Measurements from ENCODE around the gene PEX13. TPM values are rescaled to one million over a fixed set of nuclear protein-coding genes. Genes with fewer than 3 reads are reported as not detected.

Gene PEX13
- total RNA-seq, 2 experiments from 2014 or later = 18.9 to 27.6 TPM

- no peak overlapping the region for H2AFZ ChIP-seq (ENCODE audit: low read length)
- no peaks in the 10 kb centered on the region for H3K9me2 ChIP-seq (ENCODE audit: insufficient read depth, low read length)
- no peak overlapping the region for H3K4me3 ChIP-seq (ENCODE audit: low read depth, low read length, poor library complexity, severe bottlenecking)
- H4K20me1 ChIP-seq (ENCODE audit: insufficient read depth, low read length) = no peaks in the 10 kb centered on the region
- POLR2A ChIA-PET = interaction anchor here (0.6 kb wide), 1 partner anchor 12 kb away, joined by 3 read pairs; no protein-coding TSS in a partner anchor
- CTCF ChIA-PET (ENCODE audit: unreplicated experiment) = no interaction called here
- H3K79me2 ChIP-seq (ENCODE audit: insufficient read depth, low read depth, low read length) = no peaks in the 10 kb centered on the region
- no peak overlapping the region for H3K27ac ChIP-seq (ENCODE audit: low read depth, low read length, poor library complexity, severe bottlenecking)
- H3K4me1 ChIP-seq (ENCODE audit: insufficient read depth, low read length, poor library complexity, severe bottlenecking) = no peaks in the 10 kb centered on the region
- H3K9me3 ChIP-seq (ENCODE audit: low read length) = no peaks in the 10 kb centered on the region
- no TSS peak for BruUV-seq (replicated peaks)
- intact Hi-C loops (cut with micrococcal nuclease; ENCODE audit: unreplicated experiment) = no loop called here
- peaks cover 38% of the 10 kb centered on the region for H3K36me3 ChIP-seq (ENCODE audit: insufficient read depth, low read length)
- TF ChIP-seq EZH2phosphoT487 (IDR thresholded peaks at IDR 0.05; ENCODE audit: borderline replicate concordance, low read depth, low read length) = no peak
- no peak for TF ChIP-seq CTCF (conservative IDR thresholded peaks at IDR 0.05; ENCODE audit: low read length)
- no peak overlapping the region for H3K4me2 ChIP-seq (ENCODE audit: low read length)
- DNase-seq (ENCODE audit: low spot score) = no peak
These were observed 25.3 kb downstream of the PEX13 start for GRCh38 chr2:61042807-61043206.

GRCh38 chr2:61044636-61045035 lies 27.1 kb downstream of the PEX13 start:
- H3K4me3 ChIP-seq (ENCODE audit: low read depth, low read length, poor library complexity, severe bottlenecking) = no peak overlapping the region
- intact Hi-C loops (cut with micrococcal nuclease; ENCODE audit: unreplicated experiment) = no loop called here
- CTCF ChIA-PET (ENCODE audit: unreplicated experiment) = no interaction called here
- no peaks in the 10 kb centered on the region for H3K9me2 ChIP-seq (ENCODE audit: insufficient read depth, low read length)
- POLR2A ChIA-PET = no interaction called here
- no peaks in the 10 kb centered on the region for H4K20me1 ChIP-seq (ENCODE audit: insufficient read depth, low read length)
- H3K4me1 ChIP-seq (ENCODE audit: insufficient read depth, low read length, poor library complexity, severe bottlenecking) = no peaks in the 10 kb centered on the region
- H3K79me2 ChIP-seq (ENCODE audit: insufficient read depth, low read depth, low read length) = no peaks in the 10 kb centered on the region
- no peak overlapping the region for H3K4me2 ChIP-seq (ENCODE audit: low read length)
- peaks cover 52% of the 10 kb centered on the region for H3K36me3 ChIP-seq (ENCODE audit: insufficient read depth, low read length)
- no peak overlapping the region for H3K27ac ChIP-seq (ENCODE audit: low read depth, low read length, poor library complexity, severe bottlenecking)
- no peak overlapping the region for H2AFZ ChIP-seq (ENCODE audit: low read length)
- TF ChIP-seq CTCF (conservative IDR thresholded peaks at IDR 0.05; ENCODE audit: low read length) = no peak
- TF ChIP-seq EZH2phosphoT487 (IDR thresholded peaks at IDR 0.05; ENCODE audit: borderline replicate concordance, low read depth, low read length) = no peak
- no peaks in the 10 kb centered on the region for H3K9me3 ChIP-seq (ENCODE audit: low read length)
- DNase-seq (ENCODE audit: low spot score) = no peak
- BruUV-seq (replicated peaks) = no TSS peak

GRCh38 chr2:61045226-61045625 lies 27.7 kb downstream of the PEX13 start:
- intact Hi-C loops (cut with micrococcal nuclease; ENCODE audit: unreplicated experiment) = no loop called here
- no peaks in the 10 kb centered on the region for H3K4me1 ChIP-seq (ENCODE audit: insufficient read depth, low read length, poor library complexity, severe bottlenecking)
- DNase-seq (ENCODE audit: low spot score) = no peak
- H3K9me3 ChIP-seq (ENCODE audit: low read length) = no peaks in the 10 kb centered on the region
- H3K79me2 ChIP-seq (ENCODE audit: insufficient read depth, low read depth, low read length) = no peaks in the 10 kb centered on the region
- POLR2A ChIA-PET = interaction anchor here (0.6 kb wide), 1 partner anchor 9 kb away, joined by 3 read pairs; no protein-coding TSS in a partner anchor
- BruUV-seq (replicated peaks) = no TSS peak
- H4K20me1 ChIP-seq (ENCODE audit: insufficient read depth, low read length) = no peaks in the 10 kb centered on the region
- CTCF ChIA-PET (ENCODE audit: unreplicated experiment) = no interaction called here
- peaks cover 52% of the 10 kb centered on the region for H3K36me3 ChIP-seq (ENCODE audit: insufficient read depth, low read length)
- H3K4me3 ChIP-seq (ENCODE audit: low read depth, low read length, poor library complexity, severe bottlenecking) = no peak overlapping the region
- no peak overlapping the region for H3K4me2 ChIP-seq (ENCODE audit: low read length)
- TF ChIP-seq CTCF (conservative IDR thresholded peaks at IDR 0.05; ENCODE audit: low read length) (no peak), EZH2phosphoT487 (IDR thresholded peaks at IDR 0.05; ENCODE audit: borderline replicate concordance, low read depth, low read length) (no peak)
- no peak overlapping the region for H3K27ac ChIP-seq (ENCODE audit: low read depth, low read length, poor library complexity, severe bottlenecking)
- H3K9me2 ChIP-seq (ENCODE audit: insufficient read depth, low read length) = no peaks in the 10 kb centered on the region
- H2AFZ ChIP-seq (ENCODE audit: low read length) = no peak overlapping the region

Measured in OCI-LY7 (cell line).